ENCODE results near the gene CDHR2.

Gene CDHR2, protein sequence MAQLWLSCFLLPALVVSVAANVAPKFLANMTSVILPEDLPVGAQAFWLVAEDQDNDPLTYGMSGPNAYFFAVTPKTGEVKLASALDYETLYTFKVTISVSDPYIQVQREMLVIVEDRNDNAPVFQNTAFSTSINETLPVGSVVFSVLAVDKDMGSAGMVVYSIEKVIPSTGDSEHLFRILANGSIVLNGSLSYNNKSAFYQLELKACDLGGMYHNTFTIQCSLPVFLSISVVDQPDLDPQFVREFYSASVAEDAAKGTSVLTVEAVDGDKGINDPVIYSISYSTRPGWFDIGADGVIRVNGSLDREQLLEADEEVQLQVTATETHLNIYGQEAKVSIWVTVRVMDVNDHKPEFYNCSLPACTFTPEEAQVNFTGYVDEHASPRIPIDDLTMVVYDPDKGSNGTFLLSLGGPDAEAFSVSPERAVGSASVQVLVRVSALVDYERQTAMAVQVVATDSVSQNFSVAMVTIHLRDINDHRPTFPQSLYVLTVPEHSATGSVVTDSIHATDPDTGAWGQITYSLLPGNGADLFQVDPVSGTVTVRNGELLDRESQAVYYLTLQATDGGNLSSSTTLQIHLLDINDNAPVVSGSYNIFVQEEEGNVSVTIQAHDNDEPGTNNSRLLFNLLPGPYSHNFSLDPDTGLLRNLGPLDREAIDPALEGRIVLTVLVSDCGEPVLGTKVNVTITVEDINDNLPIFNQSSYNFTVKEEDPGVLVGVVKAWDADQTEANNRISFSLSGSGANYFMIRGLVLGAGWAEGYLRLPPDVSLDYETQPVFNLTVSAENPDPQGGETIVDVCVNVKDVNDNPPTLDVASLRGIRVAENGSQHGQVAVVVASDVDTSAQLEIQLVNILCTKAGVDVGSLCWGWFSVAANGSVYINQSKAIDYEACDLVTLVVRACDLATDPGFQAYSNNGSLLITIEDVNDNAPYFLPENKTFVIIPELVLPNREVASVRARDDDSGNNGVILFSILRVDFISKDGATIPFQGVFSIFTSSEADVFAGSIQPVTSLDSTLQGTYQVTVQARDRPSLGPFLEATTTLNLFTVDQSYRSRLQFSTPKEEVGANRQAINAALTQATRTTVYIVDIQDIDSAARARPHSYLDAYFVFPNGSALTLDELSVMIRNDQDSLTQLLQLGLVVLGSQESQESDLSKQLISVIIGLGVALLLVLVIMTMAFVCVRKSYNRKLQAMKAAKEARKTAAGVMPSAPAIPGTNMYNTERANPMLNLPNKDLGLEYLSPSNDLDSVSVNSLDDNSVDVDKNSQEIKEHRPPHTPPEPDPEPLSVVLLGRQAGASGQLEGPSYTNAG (N-terminal part only)

DNA sequence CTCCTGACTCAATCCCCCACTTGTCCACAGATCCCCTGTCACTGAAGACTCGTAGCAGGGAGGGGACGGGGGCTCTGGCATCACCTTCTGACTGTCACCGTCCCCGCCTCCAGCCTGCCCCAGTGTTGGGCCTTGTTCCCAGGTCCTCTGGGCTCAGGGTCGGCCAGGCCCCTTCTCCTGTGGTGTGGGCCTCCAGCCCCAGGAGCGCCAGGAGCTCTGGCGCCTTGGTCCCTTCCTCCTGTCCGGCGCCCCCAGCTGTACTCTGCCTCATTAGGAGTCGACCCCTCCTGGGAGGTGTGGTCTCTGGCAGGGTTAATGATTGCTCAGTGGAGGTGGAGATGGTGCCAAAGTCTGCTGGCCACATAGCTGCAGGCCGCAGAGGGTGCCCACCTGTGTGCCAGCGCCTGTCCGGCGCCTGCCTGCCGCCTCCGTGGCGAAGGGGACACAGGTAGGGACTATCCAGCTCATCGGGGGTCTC, at the start of gene CDHR2:
CDHR2 (plus strand) TSS at position 376 of the 478 bp plus-strand sequence. CDS start 16,011 bp downstream, outside the sequence.
- peak; percentile 39 for DNase-seq (ENCODE audit: low spot score)

GRCh38 chr5:176500511-176500910, 48.6 kb upstream of the CDHR2 start:
- DNase-seq (ENCODE audit: low spot score), result no peak

- DNase-seq (ENCODE audit: low spot score), result peak; percentile 53
These were observed 47.8 kb upstream of the CDHR2 start for GRCh38 chr5:176501333-176501732.

DNA sequence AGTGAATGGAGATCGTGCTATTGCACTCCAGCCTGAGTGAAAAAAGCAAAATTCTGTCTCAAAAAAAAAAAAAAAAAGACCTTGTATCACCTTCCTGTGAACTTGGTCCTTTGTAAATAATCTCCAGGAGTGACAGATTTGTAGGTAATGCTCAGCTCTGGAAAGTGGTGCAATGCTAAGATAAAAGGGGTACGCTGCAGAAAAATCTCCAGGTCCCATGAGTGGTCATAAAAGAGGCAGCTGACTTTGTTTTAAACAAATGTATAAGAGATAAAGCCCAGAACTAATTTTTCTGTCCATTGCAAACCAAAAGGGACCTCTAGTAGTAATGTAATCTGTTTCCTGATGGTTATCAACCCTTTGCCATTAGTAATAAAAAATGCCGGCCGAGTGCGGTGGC, 45.6 kb upstream of the CDHR2 start:
- DNase-seq (ENCODE audit: low spot score), result no peak

- no peak for DNase-seq (ENCODE audit: low spot score)
These were observed 41.2 kb upstream of the CDHR2 start for GRCh38 chr5:176507911-176508310.

- DNase-seq (ENCODE audit: low spot score), result no peak
These were observed 40.5 kb upstream of the CDHR2 start for GRCh38 chr5:176508603-176509002.

GRCh38 chr5:176513788-176514187, 35.4 kb upstream of the CDHR2 start:
- no peak for DNase-seq (ENCODE audit: low spot score)

- DNase-seq (ENCODE audit: low spot score), result no peak
These were observed 34.7 kb upstream of the CDHR2 start for GRCh38 chr5:176514244-176514950.

- no peak for DNase-seq (ENCODE audit: low spot score)
These were observed 33.7 kb upstream of the CDHR2 start for GRCh38 chr5:176515396-176515795.

DNA sequence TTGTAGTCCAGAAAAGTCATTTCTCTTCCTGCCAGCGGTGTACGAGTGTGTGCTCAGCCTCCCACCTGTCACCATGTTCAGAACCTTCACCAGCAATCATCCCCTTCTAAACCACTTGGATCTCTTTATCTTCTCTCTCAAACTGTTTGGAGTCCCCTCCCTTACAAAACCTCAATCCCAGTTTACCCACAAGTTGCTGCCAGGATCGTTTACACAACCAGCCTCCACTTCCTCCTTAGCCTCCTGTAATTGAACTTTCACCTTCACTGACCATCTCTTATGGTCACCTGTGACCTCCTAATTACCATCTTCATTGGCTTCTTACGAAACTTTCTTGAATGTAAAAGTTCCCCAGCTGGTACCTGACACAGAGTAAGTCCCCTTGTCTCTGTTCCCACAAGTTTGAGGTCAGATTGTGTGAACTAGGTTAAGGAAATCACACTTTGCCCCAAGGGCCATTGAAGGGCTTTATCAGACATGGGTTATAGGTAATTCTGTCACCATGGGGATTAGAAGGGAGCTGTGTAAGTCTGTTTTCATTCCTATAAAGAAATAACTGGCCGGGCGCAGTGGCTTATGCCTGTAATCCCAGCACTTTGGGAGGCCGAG, 32.0 kb upstream of the CDHR2 start:
- no peak for DNase-seq (ENCODE audit: low spot score)

DNA sequence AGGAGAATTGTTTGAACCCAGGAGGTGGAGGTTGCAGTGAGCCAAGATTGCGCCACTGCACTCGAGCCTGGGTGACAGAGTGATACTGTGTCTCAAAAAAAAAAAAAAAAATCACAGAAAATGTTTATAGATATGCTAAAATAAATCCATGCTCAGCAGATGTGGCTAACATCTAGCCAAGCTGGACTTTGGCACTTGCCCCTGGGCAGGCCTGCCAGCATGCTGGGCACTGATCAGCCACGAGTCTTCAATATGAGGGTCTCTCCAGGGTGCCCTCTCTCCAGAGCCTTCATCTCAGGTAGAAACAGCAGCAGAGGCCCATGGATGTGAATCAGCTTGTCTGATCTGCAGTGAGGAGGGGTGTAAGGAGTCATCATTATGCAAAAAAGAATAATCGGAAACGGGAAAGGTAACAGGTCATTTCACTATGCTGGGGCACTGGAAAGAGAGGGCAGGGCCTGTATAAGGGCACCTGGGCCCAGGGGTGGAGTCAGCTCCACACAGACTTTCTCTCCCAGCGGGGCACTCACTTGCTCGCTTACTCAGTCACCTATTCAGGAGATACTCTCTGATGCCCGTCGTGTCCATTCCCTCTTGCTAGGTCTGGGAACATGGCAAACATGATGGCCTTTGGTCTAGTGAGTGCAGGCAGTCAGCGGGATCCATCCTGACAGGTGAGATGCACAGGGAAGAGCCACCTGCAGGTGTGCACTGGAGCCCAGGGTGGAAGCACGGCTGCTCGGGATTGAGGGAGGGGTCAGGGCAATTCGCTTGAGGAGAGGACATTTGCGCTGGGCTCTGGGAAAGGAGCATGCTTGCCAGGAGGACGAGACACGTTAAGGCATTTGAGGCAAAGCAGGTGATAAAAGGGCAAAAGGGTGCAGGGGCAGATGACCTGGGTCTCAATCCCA, 29.1 kb upstream of the CDHR2 start:
- DNase-seq (ENCODE audit: low spot score), result no peak

DNA sequence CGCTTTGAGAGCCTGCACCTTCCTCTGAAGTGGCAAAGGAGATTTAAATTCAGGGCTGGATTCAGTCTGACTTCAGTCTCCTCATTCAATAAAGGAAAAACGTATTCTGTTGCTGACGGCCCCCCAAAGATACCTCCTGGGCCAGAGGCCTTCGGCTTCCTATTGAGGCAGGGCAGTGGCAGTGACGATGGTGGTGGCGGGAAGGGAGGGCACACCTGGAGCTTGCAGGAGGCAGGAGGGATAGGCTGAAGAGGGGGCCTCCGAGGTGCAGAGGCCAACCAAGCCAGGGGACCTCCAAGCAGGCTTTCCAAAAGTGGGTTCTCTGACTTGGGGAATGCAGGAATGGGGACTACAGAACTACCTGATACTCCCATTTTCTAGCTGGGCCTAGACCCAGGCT, 27.9 kb upstream of the CDHR2 start:
- DNase-seq (ENCODE audit: low spot score), result no peak

GRCh38 chr5:176521699-176522263, 27.4 kb upstream of the CDHR2 start:
- no peak for DNase-seq (ENCODE audit: low spot score)

DNA sequence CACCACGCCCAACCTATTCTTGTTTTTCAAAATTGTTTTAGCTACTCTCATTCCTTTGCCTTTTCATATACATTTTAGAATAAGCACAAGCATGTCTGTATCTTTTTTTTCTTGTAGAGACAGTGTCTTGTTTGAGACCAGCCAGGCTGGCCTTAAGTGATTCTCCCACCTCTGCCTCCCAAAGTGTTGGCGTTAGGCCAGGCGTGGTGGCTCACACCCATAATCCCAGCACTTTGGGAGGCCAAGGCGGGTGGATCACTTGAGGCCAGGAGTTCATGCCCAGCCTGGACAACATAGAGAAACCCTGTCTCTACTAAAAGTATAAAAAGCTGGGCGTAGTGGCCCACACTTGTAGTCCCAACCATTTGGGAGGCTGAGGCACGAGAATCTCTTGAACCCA, 25.0 kb upstream of the CDHR2 start:
- no peak for DNase-seq (ENCODE audit: low spot score)

GRCh38 chr5:176524987-176525386, 24.2 kb upstream of the CDHR2 start:
- no peak for DNase-seq (ENCODE audit: low spot score)

DNA sequence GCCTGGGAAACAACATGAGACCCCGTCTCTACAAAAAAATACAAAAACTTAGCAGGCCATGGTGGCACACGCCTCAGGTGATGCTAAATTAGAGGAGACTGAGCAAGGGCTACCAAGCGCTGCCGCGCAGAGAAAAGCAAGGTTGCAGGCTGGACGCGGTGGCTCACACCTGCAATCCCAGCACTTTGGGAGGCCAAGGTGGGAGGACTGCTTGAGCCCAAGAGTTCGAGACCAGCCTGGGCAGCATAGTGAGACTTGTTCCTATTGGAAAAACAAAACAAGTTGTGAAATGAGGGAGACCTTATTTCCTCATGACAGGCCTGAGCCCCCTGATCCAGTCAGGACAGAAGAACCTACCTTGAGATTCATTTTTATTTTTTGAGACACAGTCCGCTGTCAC, 23.5 kb upstream of the CDHR2 start:
- no peak for DNase-seq (ENCODE audit: low spot score)

DNA sequence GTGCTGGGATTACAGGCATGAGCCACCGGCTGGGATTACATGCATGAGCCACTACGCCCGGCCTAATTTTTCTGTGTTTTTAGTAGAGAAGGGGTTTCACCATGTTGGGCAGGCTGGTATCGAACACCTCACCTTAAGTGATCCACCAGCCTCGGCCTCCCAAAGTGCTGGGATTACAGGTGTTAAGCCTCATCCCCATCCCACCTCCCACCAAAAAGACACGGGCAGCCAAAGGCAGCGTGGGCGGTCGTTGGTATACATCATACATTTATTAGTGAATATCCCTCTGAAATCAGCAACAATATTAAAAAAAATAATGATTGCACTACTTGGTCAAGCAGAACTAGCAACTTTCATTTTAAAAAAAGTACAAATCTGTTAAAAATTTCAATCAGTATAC, 22.7 kb upstream of the CDHR2 start:
- DNase-seq (ENCODE audit: low spot score), result no peak

DNA sequence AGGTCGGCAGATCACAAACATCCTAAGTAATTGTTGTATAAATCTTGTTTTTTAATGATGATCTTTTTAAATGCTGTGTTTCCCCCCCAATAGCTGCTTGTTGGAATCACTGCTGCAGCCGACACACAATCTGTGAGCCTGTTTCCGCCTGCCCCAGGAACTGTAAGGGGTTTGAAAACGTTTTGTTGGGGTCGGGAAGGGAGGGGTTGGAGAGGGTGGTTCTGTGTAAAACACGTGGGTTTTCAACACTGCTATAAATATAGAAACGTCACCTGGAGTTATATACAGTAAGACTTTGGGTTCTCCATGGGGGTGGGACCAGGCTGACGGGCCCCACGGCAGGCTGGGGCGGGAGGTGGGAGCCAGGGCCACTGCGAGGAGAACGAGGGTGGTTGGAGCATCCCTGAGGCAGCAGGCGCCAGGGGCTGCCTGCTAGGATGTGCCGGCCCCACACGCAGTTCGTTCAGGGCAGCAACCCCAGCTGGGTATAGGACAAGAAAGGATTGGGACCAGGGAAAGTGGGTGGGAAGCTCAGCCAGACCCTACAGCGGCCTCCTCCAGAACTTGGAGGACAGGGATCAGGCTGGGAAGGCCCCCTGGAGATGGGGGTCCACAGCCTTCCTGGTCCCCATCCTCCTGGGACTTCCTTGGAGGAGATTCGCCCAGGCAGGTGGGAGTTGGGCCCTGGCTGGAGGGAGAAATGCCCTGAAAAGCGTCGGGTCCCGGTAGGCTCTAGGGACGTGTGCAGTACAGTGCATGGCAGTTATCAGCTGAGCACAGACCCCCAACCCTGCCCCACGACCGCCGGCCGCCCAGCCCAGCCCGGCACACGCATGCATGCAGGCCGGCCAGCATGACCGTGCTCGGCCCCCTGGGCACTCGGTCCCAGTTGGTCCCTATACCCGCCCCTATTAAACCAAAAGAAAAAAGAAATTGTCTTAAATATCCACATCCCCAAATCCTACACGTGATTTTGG, 21.6 kb upstream of the CDHR2 start:
- no peak for DNase-seq (ENCODE audit: low spot score)
